Measurements from ENCODE around the gene ERAL1. TPM values are rescaled to one million over a fixed set of nuclear protein-coding genes. Genes with fewer than 3 reads are reported as not detected.

ERAL1 gene
- total and polyA plus RNA-seq, 2 of the 4 experiments (the other 2 are of a cell fraction): 34.1 to 62.3 TPM

GRCh38 chr17:28810437-28810836, 44.4 kb upstream of the ERAL1 start:
- peaks cover 2% of the 10 kb centered on the region; the same call in 1 of the 2 replicates for H3K36me3 ChIP-seq (ENCODE audit: control insufficient read depth, insufficient read depth, low read length)
- dilution Hi-C loops (cut with HindIII; ENCODE audit: low sequenced_read_pairs, unreplicated experiment) (no loop called here), intact Hi-C loops (cut with micrococcal nuclease) (loop anchor here (10.0 kb wide), 1 partner anchor 46 kb away; no protein-coding TSS in a partner anchor), in situ Hi-C loops (cut with MboI; ENCODE audit: low sequenced_read_pairs) (no loop called here)
- H3K9me3 ChIP-seq (ENCODE audit: control insufficient read depth, insufficient read depth, low read length): no peaks in the 10 kb centered on the region
- H3K14ac ChIP-seq (replicated peaks; ENCODE audit: low read depth, low read length): no peak overlapping the region
- H3K27me3 ChIP-seq (ENCODE audit: control insufficient read depth, insufficient read depth, low read length): no peaks in the 10 kb centered on the region
- DNase-seq (no peak), ATAC-seq (ENCODE audit: low read depth) (no peak)
- H3K79me1 ChIP-seq (ENCODE audit: low read depth in 1 of 2, low read length in 2 of 2): peaks cover 12 to 74% of the 10 kb centered on the region in 2 experiments
- TF ChIP-seq CTCF (conservative IDR thresholded peaks at IDR 0.05; ENCODE audit: low read depth, low read length) (no peak), RAD21 (IDR thresholded peaks at IDR 0.05; ENCODE audit: low read length) (no peak), RFX5 (IDR thresholded peaks at IDR 0.05; ENCODE audit: low read depth, low read length) (no peak)
- H2BK15ac ChIP-seq (ENCODE audit: low read depth, low read length): no peak overlapping the region
- ChIA-PET POLR2A (ENCODE audit: unreplicated experiment) (interaction anchor here (0.8 kb wide), 1 partner anchor 13 kb away, joined by 3 read pairs; no protein-coding TSS in a partner anchor), CTCF (interaction anchor here (0.5 kb wide), 1 partner anchor 27 kb away, joined by 3 read pairs; no protein-coding TSS in a partner anchor)
- no peak overlapping the region for H4K91ac ChIP-seq (ENCODE audit: insufficient read depth, low read depth, low read length)
- no peak overlapping the region for H3K56ac ChIP-seq (ENCODE audit: extremely low read depth, insufficient read depth, low read length)
- H4K5ac ChIP-seq (ENCODE audit: low read depth, low read length): no peak overlapping the region
- no peak overlapping the region for H3K27ac ChIP-seq (ENCODE audit: insufficient read depth, low read length)
- no peak overlapping the region for H2BK5ac ChIP-seq (ENCODE audit: low read depth, low read length, poor library complexity, severe bottlenecking)
- H2AK9ac ChIP-seq (replicated peaks; ENCODE audit: low read depth, low read length, poor library complexity): no peak overlapping the region
- H4K20me1 ChIP-seq (ENCODE audit: insufficient read depth, low read length): peaks cover 37% of the 10 kb centered on the region
- H2BK20ac ChIP-seq (ENCODE audit: low read depth, low read length): no peak overlapping the region
- peaks cover 10% of the 10 kb centered on the region; the same call in 1 of the 2 replicates for H3K4me1 ChIP-seq (ENCODE audit: control insufficient read depth, insufficient read depth, low read length)
- no peak overlapping the region for H3K4ac ChIP-seq (ENCODE audit: low read depth, low read length)
- no peak overlapping the region for H3K9ac ChIP-seq (ENCODE audit: low read depth, low read length)
- WGBS, 2 experiments (ENCODE audit: extremely low coverage in 2 of 2, insufficient read length in 1 of 2): no CpG with 5 or more reads among the region's 1 CpG
- no peak overlapping the region for H2AK5ac ChIP-seq (ENCODE audit: low read depth, low read length)
- no peak overlapping the region for H3K4me2 ChIP-seq (ENCODE audit: low read depth, low read length)
- H3K18ac ChIP-seq (ENCODE audit: low read depth, low read length): no peak overlapping the region
- H3K4me3 ChIP-seq (ENCODE audit: insufficient read depth, low read depth, low read length): no peak overlapping the region
- no peak overlapping the region for H3K23ac ChIP-seq (ENCODE audit: low read depth, low read length)
- H2AFZ ChIP-seq (replicated peaks; ENCODE audit: low read length, poor library complexity): no peak overlapping the region
- no TSS peak for BruUV-seq (replicated peaks)
- peaks cover 4% of the 10 kb centered on the region for H3K9me1 ChIP-seq (ENCODE audit: insufficient read depth, low read length)
- H2BK120ac ChIP-seq (ENCODE audit: low read depth, low read length): no peak overlapping the region
- H4K8ac ChIP-seq (ENCODE audit: low read depth in 2 of 2, low read length in 2 of 2): no peak overlapping the region
